K562 (cell line): ENCODE results near the gene TIMP2. TPM values are rescaled to one million over a fixed set of nuclear protein-coding genes. Genes with fewer than 3 reads are reported as not detected.
A peak's percentile ranks its signal among the peaks of the same experiment; 100 is the strongest.

Source experiments
- ATAC-seq: fragments of 200-7000 bp; cut with Tn5 transposase; 3 replicates; pipeline ENCODE4 v1.9.1; 2020; ENCODE audit warnings: moderate library complexity
- BruUV-seq: library from RNA; stranded (reverse); fragments of 400-500 nt; replicated peaks from 2 replicates; lab custom pipeline; 2021; lab: Mats Ljungman, UMichigan
- CTCF ChIA-PET: fragments of 300-600 bp; formaldehyde crosslinking; extraction: SDS; loops from one replicate; lab custom pipeline; 2021; ENCODE audit warnings: low intra/inter-chr PET ratio; lab: Yijun Ruan, JAX
- POLR2A ChIA-PET: fragments of 300-600, 350-650 bp; sonication (Branson Sonifier 250); formaldehyde crosslinking; extraction: SDS; loops from one replicate; lab custom pipeline; 2021; ENCODE audit warnings: antibody characterized with exemption, inconsistent platforms; lab: Yijun Ruan, JAX
- DNase-seq, 4 experiments: peaks; one replicate each; pipeline versions ENCODE4 v3.0.0 to v3.0.0-alpha.2; 2011 to 2018; ENCODE audit warnings: low spot score in 3 of 4, mixed read lengths in 3 of 4; ENCODE audit errors: extremely low read depth in 1 of 4
- FAIRE-seq: peaks from 2 replicates; lab custom pipeline; 2011; peaks lifted over from hg19 to GRCh38; lab: Jason Lieb, UNC
- H2AFZ ChIP-seq: 2 replicates; pipeline ENCODE4 v1.6.0; 2011; ENCODE audit warnings: low read depth, low read length, control low read depth, inconsistent platforms
- H3K27ac ChIP-seq: fragments of 200-600 bp; 3 replicates; pipeline ENCODE4 v1.8.0; 2011; ENCODE audit warnings: low read depth, mild to moderate bottlenecking, control low read depth, inconsistent platforms, low read length, moderate library complexity, mixed read lengths; ENCODE audit errors: extremely low read depth
- H3K27me3 ChIP-seq, 2 experiments: fragments of 300-600 bp in 1 of 2; 2 replicates in 1 of 2; 3 replicates in 1 of 2; pipeline versions ENCODE4 v1.6.0 to v1.8.0; 2011; ENCODE audit warnings: inconsistent platforms in 2 of 2, low read length in 2 of 2, mild to moderate bottlenecking in 1 of 2, mixed read lengths in 1 of 2, moderate library complexity in 1 of 2; ENCODE audit not compliant: control insufficient read depth in 2 of 2, insufficient read depth in 2 of 2
- H3K36me3 ChIP-seq: fragments of 300-600 bp; 3 replicates; pipeline ENCODE4 v1.8.0; 2011; ENCODE audit warnings: mild to moderate bottlenecking, low read length, inconsistent platforms; ENCODE audit not compliant: control insufficient read depth, insufficient read depth
- H3K4me1 ChIP-seq, 2 experiments: fragments of 200-600 bp in 1 of 2; replicated peaks in 1 of 2; 2 replicates in 1 of 2; 3 replicates in 1 of 2; pipeline versions ENCODE4 v1.5.1 to v1.8.0; 2011; ENCODE audit warnings: inconsistent platforms in 2 of 2, low read length in 2 of 2, mild to moderate bottlenecking in 1 of 2, mixed read lengths in 1 of 2, moderate library complexity in 1 of 2; ENCODE audit not compliant: control insufficient read depth in 2 of 2, insufficient read depth in 2 of 2
- H3K4me2 ChIP-seq: 2 replicates; pipeline ENCODE4 v1.6.1; 2011; ENCODE audit warnings: low read length, control low read depth, inconsistent platforms, mixed read lengths; ENCODE audit not compliant: insufficient read depth
- H3K4me3 ChIP-seq: fragments of 200-600 bp; sonication (generic), shearing (Covaris generic); 2 replicates; pipeline ENCODE4 v1.5.1; 2016; ENCODE audit warnings: control low read depth, inconsistent platforms
- H3K79me2 ChIP-seq: fragments of 200-600 bp; 3 replicates; pipeline ENCODE4 v1.8.0; 2011; ENCODE audit warnings: low read length, inconsistent platforms; ENCODE audit not compliant: control insufficient read depth, insufficient read depth
- H3K9ac ChIP-seq, 2 experiments: 2 replicates each; pipeline versions ENCODE4 v1.6.0 to v1.6.1; 2011; ENCODE audit warnings: low read depth in 2 of 2, low read length in 2 of 2, control low read depth in 1 of 2, inconsistent platforms in 1 of 2, mild to moderate bottlenecking in 1 of 2, mixed read lengths in 1 of 2; ENCODE audit not compliant: insufficient read depth in 1 of 2
- H3K9me1 ChIP-seq: one replicate; pipeline ENCODE4 v1.6.0; 2011; ENCODE audit warnings: inconsistent platforms, mild to moderate bottlenecking, low read length, moderate library complexity; ENCODE audit not compliant: control insufficient read depth, insufficient read depth
- H3K9me3 ChIP-seq: replicated peaks from 2 replicates; pipeline ENCODE4 v1.5.1; 2011; ENCODE audit warnings: low read depth, low read length, inconsistent platforms; ENCODE audit not compliant: control insufficient read depth, insufficient read depth
- H4K20me1 ChIP-seq: replicated peaks from 2 replicates; pipeline ENCODE4 v1.6.1; 2011; ENCODE audit warnings: low read length, inconsistent platforms, mixed read lengths; ENCODE audit not compliant: control insufficient read depth, insufficient read depth
- BCOR ChIP-seq: fragments of 450-650 bp; IDR thresholded peaks from 2 replicates; pipeline ENCODE4 v1.6.1; 2016
- CTBP1 ChIP-seq: fragments of 450-650 bp; IDR thresholded peaks from 2 replicates; pipeline ENCODE4 v1.6.1; 2016; ENCODE audit warnings: borderline replicate concordance
- MXI1 ChIP-seq: IDR thresholded peaks from 2 replicates; pipeline ENCODE4 v1.6.1; 2011; ENCODE audit warnings: low read depth, mild to moderate bottlenecking, improper control_type of control experiment, low read length
- POLR2AphosphoS5 ChIP-seq: IDR thresholded peaks from 2 replicates; pipeline ENCODE4 v1.6.1; 2011; ENCODE audit warnings: mild to moderate bottlenecking, low read depth, low read length, moderate library complexity; ENCODE audit not compliant: control insufficient read depth, insufficient read depth
- RBM17 ChIP-seq: fragments of 200-400 bp; formaldehyde crosslinking; IDR thresholded peaks from 2 replicates; pipeline ENCODE4 v1.6.1; 2017; ENCODE audit warnings: low read depth, mild to moderate bottlenecking, low read length, borderline replicate concordance
- SIRT6 ChIP-seq: IDR thresholded peaks from one replicate; pipeline ENCODE4 v1.6.1; 2012; ENCODE audit warnings: low read depth, mild to moderate bottlenecking, control low read depth, inconsistent platforms, low read length, moderate library complexity
- SMAD1 ChIP-seq: fragments of 150-350 bp; IDR thresholded peaks from 2 replicates; pipeline ENCODE4 v1.6.1; 2014; ENCODE audit warnings: low read length, low read depth; ENCODE audit not compliant: partially characterized antibody
- SRSF3 ChIP-seq: fragments of 200-400 bp; formaldehyde crosslinking; IDR thresholded peaks from 2 replicates; pipeline ENCODE4 v1.6.1; 2016; ENCODE audit warnings: mild to moderate bottlenecking, low read length, moderate library complexity; ENCODE audit not compliant: insufficient read depth
- ZNF165 ChIP-seq: fragments of 250-450 bp; sonication (Bioruptor Pico); IDR thresholded peaks from 2 replicates; pipeline ENCODE4 v1.4.0; 2020; ENCODE audit warnings: borderline replicate concordance
- ZNF384 ChIP-seq: IDR thresholded peaks from 2 replicates; pipeline ENCODE4 v1.6.1; 2012; ENCODE audit warnings: low read depth, low read length, improper control_type of control experiment
- WGBS: fragments of 100-300 bp; shearing (Covaris generic); methylation state at CpG from one replicate; pipeline ENCODE4 v1.1.6; 2016; ENCODE audit warnings: low coverage, mixed read lengths; ENCODE audit not compliant: insufficient coverage; ENCODE audit errors: missing lambda C conversion rate; 5-methylcytosine and 5-hydroxymethylcytosine counted together
- in situ Hi-C: fragments of 300-500 bp; cut with MboI; formaldehyde crosslinking; loops from 4 replicates; pipeline ENCODE4 v1.15.0; 2018; ENCODE audit warnings: inconsistent platforms, mixed read lengths
- intact Hi-C: fragments of 100-400 bp; cut with micrococcal nuclease; formaldehyde crosslinking; loops from 2 replicates; pipeline ENCODE4 v1.14.2; 2022
- polyA plus RNA-seq, 8 experiments: library from polyadenylated mRNA; depleted of rRNA in 4 of 8; stranded (reverse) in 5 of 8; unstranded in 3 of 8; fragments of >200 nt; fragmentation: Nextera tagmentation in 2 of 8; fragmentation: Illumina TruSeq in 1 of 8; extraction: Ambion mirVana in 2 of 8; extraction: Trizol in 1 of 8; gene quantifications; 2 replicates each; pipeline versions ENCODE4 v1.2.1 to v1.2.3, GENCODE V29; 2011 to 2014; ENCODE audit warnings: inconsistent platforms in 1 of 8, missing spikeins in 1 of 8
- total RNA-seq, 7 experiments: library from RNA; depleted of rRNA in 6 of 7; stranded (reverse); fragments of >200 nt in 6 of 7; fragmentation: Illumina TruSeq in 2 of 7; extraction: Trizol in 2 of 7; gene quantifications; 2 replicates each; pipeline versions ENCODE4 v1.2.1 to v1.2.3, GENCODE V29; 2011 to 2021; ENCODE audit warnings: low replicate concordance in 1 of 7
- TF ChIP-seq, protein P1 (sequence below), 2 experiments: fragments of 450-650 bp in 1 of 2; sonication (generic) in 1 of 2; formaldehyde crosslinking in 1 of 2; IDR thresholded peaks in 1 of 2; conservative IDR thresholded peaks in 1 of 2; 2 replicates each; pipeline versions ENCODE4 v1.6.1 to v1.8.1; 2016 to 2023; ENCODE audit warnings: mild to moderate bottlenecking in 2 of 2, moderate library complexity in 2 of 2, inconsistent platforms in 1 of 2, missing genetic modification reagents in 1 of 2
- TF ChIP-seq, protein P2 (sequence below): fragments of 450-650 bp; IDR thresholded peaks from 2 replicates; pipeline ENCODE4 v1.6.1; 2016; ENCODE audit warnings: low read depth, mild to moderate bottlenecking, moderate library complexity

TIMP2 gene
- total and polyA plus RNA-seq, 9 of the 15 experiments (the other 6 are each of a cell fraction or from before 2014, with no cell fraction given) = 0.55 TPM; not detected in 8

DNA sequence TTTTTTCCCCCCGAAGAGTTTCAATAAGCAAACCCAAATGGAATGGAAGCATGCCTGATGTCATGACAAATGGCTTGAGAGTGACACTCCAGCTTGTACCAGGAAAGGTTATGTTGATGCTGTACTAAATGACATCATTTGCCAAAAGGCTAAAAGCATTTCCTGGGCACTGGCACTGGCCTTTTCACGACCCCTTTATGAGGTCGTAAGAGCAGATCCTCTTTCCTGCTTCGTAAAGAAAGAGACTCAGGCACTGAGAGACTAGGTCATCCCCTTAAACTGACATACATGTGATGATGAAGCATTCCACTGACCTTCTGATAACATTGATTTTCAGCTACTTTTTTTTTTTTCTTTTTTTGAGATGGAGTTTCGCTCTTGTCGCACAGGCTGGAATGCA, 52.7 kb downstream of the TIMP2 start:
- no peak overlapping the region for H3K9ac ChIP-seq
- no peaks in the 10 kb centered on the region for H3K9me3 ChIP-seq
- no peak overlapping the region for H2AFZ ChIP-seq
- FAIRE-seq (no peak), ATAC-seq (no peak), DNase-seq (no peak)
- no TSS peak for BruUV-seq
- ChIA-PET CTCF (no interaction called here), POLR2A (interaction anchor here (0.6 to 1.9 kb wide), 3 partner anchors 18 to 222 kb away, joined by 3 to 5 read pairs (median 3); no protein-coding TSS in a partner anchor)
- intact Hi-C loops (no loop called here), in situ Hi-C loops (no loop called here)
- 20% methylated on average over 6 of the region's 6 CpGs for WGBS
- no peak overlapping the region for H3K4me3 ChIP-seq
- H3K79me2 ChIP-seq = no peaks in the 10 kb centered on the region
- peaks cover 6 to 7% of the 10 kb centered on the region in 2 experiments; a peak in 2 of 5 replicates for H3K4me1 ChIP-seq
- peaks cover 26 to 51% of the 10 kb centered on the region in 2 experiments for H3K27me3 ChIP-seq
- TF ChIP-seq MXI1 = no peak
- 0 out of 2 replicates have a peak, but pooled peaks have one; percentile 8 for TF ChIP-seq ZNF384
- TF ChIP-seq, protein P1, sequence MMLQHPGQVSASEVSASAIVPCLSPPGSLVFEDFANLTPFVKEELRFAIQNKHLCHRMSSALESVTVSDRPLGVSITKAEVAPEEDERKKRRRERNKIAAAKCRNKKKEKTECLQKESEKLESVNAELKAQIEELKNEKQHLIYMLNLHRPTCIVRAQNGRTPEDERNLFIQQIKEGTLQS (IDR thresholded peaks at IDR 0.05) = peak; percentile 18; the same call in 1 of the 2 replicates
- TF ChIP-seq, protein P1 (CRISPR knock-in tag; conservative IDR thresholded peaks at IDR 0.05) = no peak
- TF ChIP-seq SIRT6 = no peak
- no peak for TF ChIP-seq CTBP1
- no peak for TF ChIP-seq BCOR
- no peak for TF ChIP-seq SRSF3
- no peak for TF ChIP-seq ZNF165 (CRISPR knock-in tag)
- no peak for TF ChIP-seq SMAD1
- no peak for TF ChIP-seq POLR2AphosphoS5
- no peak for TF ChIP-seq RBM17
- TF ChIP-seq, protein P2, sequence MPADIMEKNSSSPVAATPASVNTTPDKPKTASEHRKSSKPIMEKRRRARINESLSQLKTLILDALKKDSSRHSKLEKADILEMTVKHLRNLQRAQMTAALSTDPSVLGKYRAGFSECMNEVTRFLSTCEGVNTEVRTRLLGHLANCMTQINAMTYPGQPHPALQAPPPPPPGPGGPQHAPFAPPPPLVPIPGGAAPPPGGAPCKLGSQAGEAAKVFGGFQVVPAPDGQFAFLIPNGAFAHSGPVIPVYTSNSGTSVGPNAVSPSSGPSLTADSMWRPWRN = no peak
- no peaks in the 10 kb centered on the region for H3K36me3 ChIP-seq
- H3K4me2 ChIP-seq = no peak overlapping the region
- H4K20me1 ChIP-seq = no peaks in the 10 kb centered on the region
- H3K27ac ChIP-seq = no peak overlapping the region
- no peaks in the 10 kb centered on the region for H3K9me1 ChIP-seq
